Neural progenitor cell (in vitro differentiated cells): ENCODE data around the gene CSNK1G3. TPM values are rescaled to one million over a fixed set of nuclear protein-coding genes. Genes with fewer than 3 reads are reported as not detected.

Experiments
- DNase-seq: peaks from one replicate; pipeline ENCODE4 v3.0.0-alpha.2; 2016; ENCODE audit warnings: low spot score
- H2AFZ ChIP-seq: fragments of 200-600 bp; sonication (generic); replicated peaks from 2 replicates; pipeline ENCODE4 v1.6.1; 2016; ENCODE audit warnings: antibody characterized with exemption
- H3F3A ChIP-seq: fragments of 200-600 bp; sonication (generic); 2 replicates; pipeline ENCODE4 v1.6.1; 2016; ENCODE audit warnings: antibody characterized with exemption, low read depth
- H3K27ac ChIP-seq: fragments of 200-600 bp; sonication (generic); 2 replicates; pipeline ENCODE4 v1.5.1; 2016; ENCODE audit warnings: mild to moderate bottlenecking
- H3K27me3 ChIP-seq: fragments of 200-600 bp; sonication (generic); 2 replicates; pipeline ENCODE4 v1.6.1; 2016; ENCODE audit warnings: mild to moderate bottlenecking, moderate library complexity
- H3K36me3 ChIP-seq: fragments of 200-600 bp; sonication (generic); 2 replicates; pipeline ENCODE4 v1.5.1; 2016
- H3K4me1 ChIP-seq: fragments of 200-600 bp; sonication (generic); 2 replicates; pipeline ENCODE4 v1.6.1; 2016; ENCODE audit warnings: mixed run types
- H3K4me2 ChIP-seq: fragments of 200-600 bp; sonication (generic); 2 replicates; pipeline ENCODE4 v1.6.1; 2016
- H3K4me3 ChIP-seq: fragments of 200-600 bp; sonication (generic); 2 replicates; pipeline ENCODE4 v1.5.1; 2016
- H3K79me2 ChIP-seq: fragments of 200-600 bp; sonication (generic); 2 replicates; pipeline ENCODE4 v1.6.1; 2016; ENCODE audit warnings: low read depth
- H3K9ac ChIP-seq: fragments of 200-600 bp; sonication (generic); 2 replicates; pipeline ENCODE4 v1.6.1; 2016
- H3K9me3 ChIP-seq: fragments of 200-600 bp; sonication (generic); 2 replicates; pipeline ENCODE4 v1.5.1; 2016; ENCODE audit warnings: low read depth
- H4K20me1 ChIP-seq: fragments of 200-600 bp; sonication (generic); 2 replicates; pipeline ENCODE4 v1.6.1; 2016; ENCODE audit warnings: low read depth
- H3K27ac Mint-ChIP-seq: 3 replicates; pipeline ENCODE4 v1.8.0; 2021; ENCODE audit warnings: mixed read lengths
- H3K27me3 Mint-ChIP-seq: 2 replicates; pipeline ENCODE4 v1.8.0; 2022; ENCODE audit warnings: low read depth, mild to moderate bottlenecking, inconsistent platforms, moderate library complexity, mixed read lengths; ENCODE audit not compliant: insufficient read depth
- H3K36me3 Mint-ChIP-seq: 3 replicates; pipeline ENCODE4 v1.8.0; 2021; ENCODE audit warnings: mixed read lengths
- H3K4me1 Mint-ChIP-seq: 3 replicates; pipeline ENCODE4 v1.8.0; 2021; ENCODE audit warnings: mixed read lengths
- H3K4me3 Mint-ChIP-seq: 3 replicates; pipeline ENCODE4 v1.8.0; 2021; ENCODE audit warnings: mild to moderate bottlenecking, moderate library complexity, mixed read lengths
- H3K9me3 Mint-ChIP-seq: 3 replicates; pipeline ENCODE4 v1.8.0; 2020; ENCODE audit warnings: mixed read lengths
- EZH2 ChIP-seq: fragments of 200-600 bp; sonication (generic); IDR thresholded peaks from 2 replicates; pipeline ENCODE4 v1.6.1; 2017; ENCODE audit warnings: antibody characterized with exemption, mild to moderate bottlenecking, moderate library complexity
- EZH2phosphoT487 ChIP-seq: fragments of 200-600 bp; sonication (generic); IDR thresholded peaks from 2 replicates; pipeline ENCODE4 v1.6.1; 2017; ENCODE audit warnings: antibody characterized with exemption
- total RNA-seq: library from RNA; depleted of rRNA; stranded (reverse); fragments of >200 nt; gene quantifications from 2 replicates; pipeline ENCODE4 v1.2.3, GENCODE V29; 2015; ENCODE audit warnings: low replicate concordance
- TF ChIP-seq, protein P1 (sequence below): fragments of 200-600 bp; sonication (generic); IDR thresholded peaks from 2 replicates; pipeline ENCODE4 v1.5.1; 2017; ENCODE audit warnings: antibody characterized with exemption, mild to moderate bottlenecking

CSNK1G3 gene
- total RNA-seq, 1 donor from 2014 or later = 96.7 TPM

DNA sequence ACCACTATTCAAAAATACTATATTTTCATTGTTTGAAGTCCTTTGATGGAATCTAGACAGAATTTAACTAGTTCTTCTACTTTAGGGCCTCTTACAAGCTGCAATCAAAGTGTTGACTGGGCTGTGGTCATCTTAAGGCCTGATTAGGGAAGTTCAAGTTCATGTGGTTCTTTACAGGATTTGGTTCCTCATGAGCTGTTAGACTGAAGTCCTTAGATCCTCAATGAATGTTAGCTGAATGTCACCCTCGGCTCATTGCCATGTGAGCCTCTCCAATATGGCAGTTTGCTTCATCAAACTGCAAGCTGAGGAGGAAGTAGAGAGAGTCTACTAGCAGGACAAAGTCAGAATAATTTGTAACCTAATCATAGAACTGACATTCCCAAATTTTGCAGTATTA is 135.1 kb downstream of the CSNK1G3 start:
- Histone ChIP-seq H3F3A (no peaks in the 10 kb centered on the region), H3K4me1 (peaks cover 5% of the 10 kb centered on the region), H3K79me2 (no peaks in the 10 kb centered on the region), H2AFZ (no peak overlapping the region), H3K27ac (no peak overlapping the region), H3K4me2 (no peak overlapping the region), H3K9ac (no peak overlapping the region), H3K27me3 (no peaks in the 10 kb centered on the region), H3K36me3 (no peaks in the 10 kb centered on the region), H4K20me1 (no peaks in the 10 kb centered on the region), H3K4me3 (no peak overlapping the region), H3K9me3 (no peaks in the 10 kb centered on the region)
- DNase-seq = no peak
- Mint-ChIP-seq H3K9me3 (no peaks in the 10 kb centered on the region), H3K4me3 (no peak overlapping the region), H3K27me3 (peaks cover 3% of the 10 kb centered on the region), H3K27ac (no peak overlapping the region), H3K4me1 (no peaks in the 10 kb centered on the region), H3K36me3 (no peaks in the 10 kb centered on the region)
- no peak for TF ChIP-seq EZH2phosphoT487
- no peak for TF ChIP-seq EZH2
- TF ChIP-seq, protein P1, sequence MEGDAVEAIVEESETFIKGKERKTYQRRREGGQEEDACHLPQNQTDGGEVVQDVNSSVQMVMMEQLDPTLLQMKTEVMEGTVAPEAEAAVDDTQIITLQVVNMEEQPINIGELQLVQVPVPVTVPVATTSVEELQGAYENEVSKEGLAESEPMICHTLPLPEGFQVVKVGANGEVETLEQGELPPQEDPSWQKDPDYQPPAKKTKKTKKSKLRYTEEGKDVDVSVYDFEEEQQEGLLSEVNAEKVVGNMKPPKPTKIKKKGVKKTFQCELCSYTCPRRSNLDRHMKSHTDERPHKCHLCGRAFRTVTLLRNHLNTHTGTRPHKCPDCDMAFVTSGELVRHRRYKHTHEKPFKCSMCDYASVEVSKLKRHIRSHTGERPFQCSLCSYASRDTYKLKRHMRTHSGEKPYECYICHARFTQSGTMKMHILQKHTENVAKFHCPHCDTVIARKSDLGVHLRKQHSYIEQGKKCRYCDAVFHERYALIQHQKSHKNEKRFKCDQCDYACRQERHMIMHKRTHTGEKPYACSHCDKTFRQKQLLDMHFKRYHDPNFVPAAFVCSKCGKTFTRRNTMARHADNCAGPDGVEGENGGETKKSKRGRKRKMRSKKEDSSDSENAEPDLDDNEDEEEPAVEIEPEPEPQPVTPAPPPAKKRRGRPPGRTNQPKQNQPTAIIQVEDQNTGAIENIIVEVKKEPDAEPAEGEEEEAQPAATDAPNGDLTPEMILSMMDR = no peak

DNA sequence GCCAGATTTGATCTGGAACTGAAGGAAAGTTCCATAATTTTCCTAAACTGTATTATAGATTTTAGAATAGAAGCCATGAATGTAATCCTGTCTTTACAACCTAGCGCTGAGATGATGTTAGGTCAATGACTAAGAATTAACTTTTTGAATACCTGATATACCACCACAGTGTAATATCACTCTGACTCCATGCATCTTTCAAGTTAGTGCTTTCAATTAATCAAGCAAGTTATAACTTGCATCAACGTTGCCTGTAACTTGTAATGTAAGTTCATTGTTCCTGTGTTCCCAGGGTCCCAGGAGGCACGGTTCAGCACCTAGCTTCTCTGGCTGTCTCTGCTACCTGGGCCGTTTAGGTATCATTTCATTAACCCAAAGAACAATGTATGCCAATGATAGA is 139.3 kb downstream of the CSNK1G3 start:
- Histone ChIP-seq H3K9ac (no peak overlapping the region), H3K4me3 (no peak overlapping the region), H4K20me1 (no peaks in the 10 kb centered on the region), H3K4me1 (no peaks in the 10 kb centered on the region), H3K27me3 (no peaks in the 10 kb centered on the region), H3K4me2 (no peak overlapping the region), H3K36me3 (no peaks in the 10 kb centered on the region), H3K79me2 (no peaks in the 10 kb centered on the region), H3K27ac (no peak overlapping the region), H3K9me3 (no peaks in the 10 kb centered on the region), H3F3A (no peaks in the 10 kb centered on the region), H2AFZ (no peak overlapping the region)
- Mint-ChIP-seq H3K9me3 (peaks cover 2% of the 10 kb centered on the region), H3K4me3 (no peak overlapping the region), H3K4me1 (no peaks in the 10 kb centered on the region), H3K27me3 (peaks cover under 1% of the 10 kb centered on the region), H3K36me3 (no peaks in the 10 kb centered on the region), H3K27ac (no peak overlapping the region)
- TF ChIP-seq EZH2phosphoT487 = no peak
- TF ChIP-seq, protein P1 = no peak
- TF ChIP-seq EZH2 = no peak
- no peak for DNase-seq

GRCh38 chr5:123659011-123659410 is 147.0 kb downstream of the CSNK1G3 start:
- Histone ChIP-seq H3K4me1 (no peaks in the 10 kb centered on the region), H3K4me3 (no peak overlapping the region), H3K27me3 (no peaks in the 10 kb centered on the region), H3K36me3 (no peaks in the 10 kb centered on the region), H3K4me2 (no peak overlapping the region), H3K9me3 (no peaks in the 10 kb centered on the region), H3K9ac (no peak overlapping the region), H3F3A (no peaks in the 10 kb centered on the region), H2AFZ (no peak overlapping the region), H3K27ac (no peak overlapping the region), H3K79me2 (no peaks in the 10 kb centered on the region), H4K20me1 (no peaks in the 10 kb centered on the region)
- peaks cover 2% of the 10 kb centered on the region for H3K36me3 Mint-ChIP-seq
- H3K27me3 Mint-ChIP-seq = no peaks in the 10 kb centered on the region
- no peak for DNase-seq
- TF ChIP-seq EZH2phosphoT487 (no peak), EZH2 (no peak)
- TF ChIP-seq, protein P1 = no peak
- no peaks in the 10 kb centered on the region for H3K4me1 Mint-ChIP-seq
- no peak overlapping the region for H3K27ac Mint-ChIP-seq
- peaks cover 11% of the 10 kb centered on the region for H3K9me3 Mint-ChIP-seq
- H3K4me3 Mint-ChIP-seq = no peak overlapping the region
